ENCODE measurements around the gene HEPN1.

GRCh38 chr11:124944565-124944964 lies 25.5 kb downstream of the HEPN1 start:
- no peak for TF ChIP-seq CTCF (conservative IDR thresholded peaks at IDR 0.05)
- TF ChIP-seq EZH2 (IDR thresholded peaks at IDR 0.05; ENCODE audit: low read depth), result no peak
